Neural cell (in vitro differentiated cells): ENCODE data around the gene LGR5.

Source experiments
- EP300 ChIP-seq: fragments of 450-650 bp; conservative IDR thresholded peaks from 2 replicates; pipeline ENCODE4 v1.6.1; 2014; ENCODE audit warnings: antibody characterized with exemption, mild to moderate bottlenecking, moderate library complexity; ENCODE audit not compliant: poor library complexity, severe bottlenecking
- EZH2 ChIP-seq: fragments of 200-600, 300-800 bp; shearing (Covaris generic), sonication (generic); IDR thresholded peaks from 2 replicates; pipeline ENCODE4 v1.6.1; 2014; ENCODE audit warnings: antibody characterized with exemption, low read length, borderline replicate concordance, mild to moderate bottlenecking; ENCODE audit not compliant: insufficient read depth, poor library complexity, severe bottlenecking
- POLR2AphosphoS5 ChIP-seq: IDR thresholded peaks from 2 replicates; pipeline ENCODE4 v1.6.1; 2012
- REST ChIP-seq: IDR thresholded peaks from 2 replicates; pipeline ENCODE4 v1.6.1; 2012; ENCODE audit warnings: borderline replicate concordance
- TAF1 ChIP-seq: IDR thresholded peaks from 2 replicates; pipeline ENCODE4 v1.6.1; 2012; ENCODE audit warnings: low read depth
- TF ChIP-seq, protein P1 (sequence below): fragments of 450-650 bp; IDR thresholded peaks from 2 replicates; pipeline ENCODE4 v1.5.1; 2014; ENCODE audit warnings: antibody characterized with exemption, mild to moderate bottlenecking, moderate library complexity; ENCODE audit not compliant: poor library complexity, severe bottlenecking

GRCh38 chr12:71432936-71433335 lies 6.7 kb upstream of the LGR5 start:
- TF ChIP-seq, protein P1, sequence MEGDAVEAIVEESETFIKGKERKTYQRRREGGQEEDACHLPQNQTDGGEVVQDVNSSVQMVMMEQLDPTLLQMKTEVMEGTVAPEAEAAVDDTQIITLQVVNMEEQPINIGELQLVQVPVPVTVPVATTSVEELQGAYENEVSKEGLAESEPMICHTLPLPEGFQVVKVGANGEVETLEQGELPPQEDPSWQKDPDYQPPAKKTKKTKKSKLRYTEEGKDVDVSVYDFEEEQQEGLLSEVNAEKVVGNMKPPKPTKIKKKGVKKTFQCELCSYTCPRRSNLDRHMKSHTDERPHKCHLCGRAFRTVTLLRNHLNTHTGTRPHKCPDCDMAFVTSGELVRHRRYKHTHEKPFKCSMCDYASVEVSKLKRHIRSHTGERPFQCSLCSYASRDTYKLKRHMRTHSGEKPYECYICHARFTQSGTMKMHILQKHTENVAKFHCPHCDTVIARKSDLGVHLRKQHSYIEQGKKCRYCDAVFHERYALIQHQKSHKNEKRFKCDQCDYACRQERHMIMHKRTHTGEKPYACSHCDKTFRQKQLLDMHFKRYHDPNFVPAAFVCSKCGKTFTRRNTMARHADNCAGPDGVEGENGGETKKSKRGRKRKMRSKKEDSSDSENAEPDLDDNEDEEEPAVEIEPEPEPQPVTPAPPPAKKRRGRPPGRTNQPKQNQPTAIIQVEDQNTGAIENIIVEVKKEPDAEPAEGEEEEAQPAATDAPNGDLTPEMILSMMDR = no peak
- TF ChIP-seq EP300 (no peak), POLR2AphosphoS5 (no peak), TAF1 (no peak), REST (no peak), EZH2 (no peak)
